ENCODE measurements around the gene EXOG.

DNA sequence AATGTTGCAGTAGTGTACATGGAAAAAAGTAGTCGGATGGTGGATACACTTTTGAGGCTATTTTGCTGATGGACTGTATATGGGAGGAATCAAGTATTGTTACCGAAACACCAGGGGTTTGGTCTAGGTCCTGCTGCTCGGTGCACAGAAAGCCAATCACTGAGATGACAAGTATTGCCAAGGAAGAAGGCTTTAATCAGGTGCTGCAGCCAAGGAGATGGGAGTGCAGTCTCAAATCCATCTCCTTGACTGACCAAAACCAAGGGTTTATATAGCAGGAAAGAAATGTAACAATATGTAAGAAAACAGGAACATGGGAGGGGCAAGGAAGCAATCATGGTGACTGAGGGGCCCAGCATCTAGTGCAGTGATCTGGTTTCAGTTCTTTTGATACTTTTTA, 45.3 kb upstream of the EXOG start:
- TF ChIP-seq, protein P1, sequence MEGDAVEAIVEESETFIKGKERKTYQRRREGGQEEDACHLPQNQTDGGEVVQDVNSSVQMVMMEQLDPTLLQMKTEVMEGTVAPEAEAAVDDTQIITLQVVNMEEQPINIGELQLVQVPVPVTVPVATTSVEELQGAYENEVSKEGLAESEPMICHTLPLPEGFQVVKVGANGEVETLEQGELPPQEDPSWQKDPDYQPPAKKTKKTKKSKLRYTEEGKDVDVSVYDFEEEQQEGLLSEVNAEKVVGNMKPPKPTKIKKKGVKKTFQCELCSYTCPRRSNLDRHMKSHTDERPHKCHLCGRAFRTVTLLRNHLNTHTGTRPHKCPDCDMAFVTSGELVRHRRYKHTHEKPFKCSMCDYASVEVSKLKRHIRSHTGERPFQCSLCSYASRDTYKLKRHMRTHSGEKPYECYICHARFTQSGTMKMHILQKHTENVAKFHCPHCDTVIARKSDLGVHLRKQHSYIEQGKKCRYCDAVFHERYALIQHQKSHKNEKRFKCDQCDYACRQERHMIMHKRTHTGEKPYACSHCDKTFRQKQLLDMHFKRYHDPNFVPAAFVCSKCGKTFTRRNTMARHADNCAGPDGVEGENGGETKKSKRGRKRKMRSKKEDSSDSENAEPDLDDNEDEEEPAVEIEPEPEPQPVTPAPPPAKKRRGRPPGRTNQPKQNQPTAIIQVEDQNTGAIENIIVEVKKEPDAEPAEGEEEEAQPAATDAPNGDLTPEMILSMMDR (IDR thresholded peaks at IDR 0.05; ENCODE audit: extremely low read depth in 1 of 2, insufficient read depth in 1 of 2, low read depth in 1 of 2, low read length in 2 of 2), result no peak
- TF ChIP-seq JUN (IDR thresholded peaks at IDR 0.05; ENCODE audit: borderline replicate concordance, insufficient read depth, insufficient read length, low read depth) (no peak), POLR2A (IDR thresholded peaks at IDR 0.05; ENCODE audit: low read depth, low read length) (no peak), POLR2AphosphoS5 (IDR thresholded peaks at IDR 0.05; ENCODE audit: insufficient read depth, low read depth, low read length) (no peak)
